Stimulated activated naive CD8-positive, alpha-beta T cell treated with anti-CD3 and anti-CD28 coated beads, Interleukin-15, Interleukin-2, amounts not matched to agents 100 U/mL and 50 U/mL, for 24 hours (primary cell): ENCODE results near the gene ANKRD13D.
A peak's percentile ranks its signal among the peaks of the same experiment; 100 is the strongest.

Experiments used
- ATAC-seq: fragments of 150-1000 bp; cut with Tn5 transposase; one replicate; pipeline ENCODE4 v1.10.0; 2021
- DNase-seq: peaks from one replicate; pipeline ENCODE4 v3.0.0; 2021

ANKRD13D gene

GRCh38 chr11:67261946-67262681 is 27.0 kb upstream of the ANKRD13D start:
- DNase-seq (peak; percentile 15), ATAC-seq (no peak)

- ATAC-seq (peak; percentile 56), DNase-seq (peak; percentile 86)
Observed at GRCh38 chr11:67262731-67263675, 26.1 kb upstream of the ANKRD13D start.

GRCh38 chr11:67264260-67264659 is 24.8 kb upstream of the ANKRD13D start:
- ATAC-seq (no peak), DNase-seq (no peak)

- ATAC-seq (peak; percentile 17), DNase-seq (peak; percentile 39)
Observed at GRCh38 chr11:67264877-67265632, 24.0 kb upstream of the ANKRD13D start.

- DNase-seq, result peak; percentile 89
Observed at GRCh38 chr11:67265633-67266448, 23.3 kb upstream of the ANKRD13D start.

GRCh38 chr11:67266449-67267187 is 22.5 kb upstream of the ANKRD13D start, which contains the start of gene GRK2:
Gene GRK2, plus strand, starts transcription at chr11:67266473. Its CDS starts 227 bp downstream, at chr11:67266700.
- DNase-seq, result peak; percentile 64
- peak; percentile 3 for ATAC-seq

More at GRCh38 chr11:67265633-67266448, 23.3 kb upstream of the ANKRD13D start:
- ATAC-seq, result peak; percentile 33

GRCh38 chr11:67267188-67268080 is 21.7 kb upstream of the ANKRD13D start:
- no peak for ATAC-seq
- DNase-seq, result no peak

GRCh38 chr11:67268081-67268961 is 20.8 kb upstream of the ANKRD13D start:
- DNase-seq (peak; percentile 76), ATAC-seq (peak; percentile 59)

- DNase-seq, result no peak
- ATAC-seq, result no peak
Observed at GRCh38 chr11:67268962-67269268, 20.2 kb upstream of the ANKRD13D start.

GRCh38 chr11:67269401-67270255 is 19.5 kb upstream of the ANKRD13D start:
- no peak for ATAC-seq
- DNase-seq, result peak; percentile 56

GRCh38 chr11:67270256-67271204 is 18.6 kb upstream of the ANKRD13D start:
- ATAC-seq (no peak), DNase-seq (no peak)

- no peak for DNase-seq
- no peak for ATAC-seq
Observed at GRCh38 chr11:67271205-67271540, 17.9 kb upstream of the ANKRD13D start.

GRCh38 chr11:67271541-67272284 is 17.4 kb upstream of the ANKRD13D start:
- DNase-seq, result peak; percentile 81

GRCh38 chr11:67272327-67273259 is 16.5 kb upstream of the ANKRD13D start:
- DNase-seq, result peak; percentile 63
- ATAC-seq, result peak; percentile 7

More at GRCh38 chr11:67271541-67272284, 17.4 kb upstream of the ANKRD13D start:
- ATAC-seq, result peak; percentile 30
